DND-41 (cell line): Measurements from ENCODE around the gene KRT2.

Source experiments
- CTCF ChIP-seq: IDR thresholded peaks from 2 replicates; pipeline ENCODE4 v1.5.1; 2012; ENCODE audit warnings: borderline replicate concordance, low read length, moderate library complexity, mild to moderate bottlenecking; ENCODE audit not compliant: poor library complexity, severe bottlenecking; ENCODE audit errors: extremely low read depth
- EZH2 ChIP-seq: IDR thresholded peaks from 3 replicates; pipeline ENCODE4 v1.6.1; 2012; ENCODE audit warnings: borderline replicate concordance, low read depth, mild to moderate bottlenecking, moderate library complexity, low read length, inconsistent platforms; ENCODE audit not compliant: severe bottlenecking

DNA sequence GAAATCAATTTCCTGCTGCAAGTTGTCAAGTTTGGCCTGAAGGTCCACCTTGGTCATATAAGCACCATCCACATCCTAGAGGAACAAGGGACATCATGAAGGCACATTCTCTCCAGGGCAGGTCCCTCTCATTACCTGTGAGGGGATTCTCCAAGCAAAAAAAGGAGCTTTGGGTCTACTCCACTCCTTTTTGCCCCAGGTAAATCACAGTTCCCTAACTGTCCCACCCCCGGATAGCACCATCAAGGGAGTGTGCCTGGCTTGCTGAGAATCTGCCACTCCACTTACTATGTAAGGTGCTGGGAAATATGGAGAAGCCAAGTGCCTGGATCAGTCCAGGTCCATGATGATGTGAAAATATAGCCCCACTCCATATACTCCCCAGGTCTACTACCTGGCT is 25.7 kb upstream of the KRT2 start:
- TF ChIP-seq CTCF = no peak
- no peak for TF ChIP-seq EZH2
